GM18517 (cell line): Measurements from ENCODE around the gene ZNF736.
"Not testable (repeated sequence)": the region's sequence is repeated elsewhere in the genome, so short reads cannot be mapped to it uniquely, and the experiment has no call there.

Source experiments
- ATAC-seq: cut with Tn5 transposase; IDR thresholded peaks from one replicate; pipeline ENCODE4 v1.9.1; 2021; ENCODE audit warnings: mild to moderate bottlenecking, moderate library complexity; ENCODE audit not compliant: unreplicated experiment

The ZNF736 gene

GRCh38 chr7:64313740-64314491 is at the start of gene ZNF736:
Gene ZNF736, plus strand, starts transcription at chr7:64313961. Its CDS starts 190 bp downstream, at chr7:64314151.
- ATAC-seq, result peak; percentile 100

GRCh38 chr7:64266341-64266919 is 47.3 kb upstream of the ZNF736 start:
- ATAC-seq, result no peak

GRCh38 chr7:64277630-64278029 is 36.1 kb upstream of the ZNF736 start:
- ATAC-seq, result no peak

GRCh38 chr7:64294701-64295420 is 18.9 kb upstream of the ZNF736 start:
- no peak for ATAC-seq

GRCh38 chr7:64297418-64297817 is 16.3 kb upstream of the ZNF736 start:
- not testable (repeated sequence) for ATAC-seq

GRCh38 chr7:64300641-64301405 is 12.9 kb upstream of the ZNF736 start:
- ATAC-seq, result no peak

GRCh38 chr7:64307254-64308015 is 6.3 kb upstream of the ZNF736 start:
- peak; percentile 97 for ATAC-seq

- no peak for ATAC-seq
Measured at GRCh38 chr7:64308016-64308270, 5.8 kb upstream of the ZNF736 start.

GRCh38 chr7:64310426-64310825 is 3.3 kb upstream of the ZNF736 start:
- no peak for ATAC-seq

GRCh38 chr7:64312826-64313225 is 935 bp upstream of the ZNF736 start:
- no peak for ATAC-seq

- ATAC-seq, result no peak
Measured at GRCh38 chr7:64314566-64314965, 805 bp downstream of the ZNF736 start.

- not testable (repeated sequence) for ATAC-seq
Measured at GRCh38 chr7:64316031-64316742, 2.4 kb downstream of the ZNF736 start.

GRCh38 chr7:64320547-64321513 is 7.1 kb downstream of the ZNF736 start:
- ATAC-seq, result no peak

GRCh38 chr7:64324166-64324565 is 10.4 kb downstream of the ZNF736 start:
- ATAC-seq, result not testable (repeated sequence)

GRCh38 chr7:64348713-64349210 is 35.0 kb downstream of the ZNF736 start:
- not testable (repeated sequence) for ATAC-seq

GRCh38 chr7:64359543-64359942 is 45.8 kb downstream of the ZNF736 start:
- ATAC-seq, result no peak

GRCh38 chr7:64371116-64371515 is 57.4 kb downstream of the ZNF736 start:
- ATAC-seq, result no peak

GRCh38 chr7:64373017-64373416 is 59.3 kb downstream of the ZNF736 start:
- no peak for ATAC-seq

- ATAC-seq, result no peak
Measured at GRCh38 chr7:64400401-64400800, 86.6 kb downstream of the ZNF736 start.
